ENCODE data around the gene WDR54.

GRCh38 chr2:74378007-74378406 lies 43.5 kb upstream of the WDR54 start:
- TF ChIP-seq POLR2A (IDR thresholded peaks at IDR 0.05; ENCODE audit: low read depth, low read length) (no peak), CTCF (IDR thresholded peaks at IDR 0.05 in 2 of 3, conservative IDR thresholded peaks at IDR 0.05 in 1 of 3; ENCODE audit: control insufficient read depth in 2 of 3, extremely low read depth in 1 of 3, insufficient read depth in 1 of 3, low read depth in 3 of 3, low read length in 3 of 3) (no peak), EP300 (IDR thresholded peaks at IDR 0.05; ENCODE audit: borderline replicate concordance in 1 of 2, control insufficient read depth in 1 of 2, low read depth in 2 of 2, low read length in 2 of 2) (no peak), REST (IDR thresholded peaks at IDR 0.05; ENCODE audit: low read depth, low read length) (no peak), GATAD2B (conservative IDR thresholded peaks at IDR 0.05; ENCODE audit: low read depth) (no peak), TAF1 (IDR thresholded peaks at IDR 0.05; ENCODE audit: borderline replicate concordance, low read depth, low read length) (no peak), USF2 (IDR thresholded peaks at IDR 0.05; ENCODE audit: borderline replicate concordance, low read depth, low read length) (no peak), ZNF274 (IDR thresholded peaks at IDR 0.05; ENCODE audit: insufficient read depth, insufficient read length) (no peak), KAT2A (conservative IDR thresholded peaks at IDR 0.05; ENCODE audit: control insufficient read depth, low read depth, low read length) (no peak)

Data from GM12878 (cell line).